HepG2 (cell line): ENCODE data around the gene MCC. TPM values are rescaled to one million over a fixed set of nuclear protein-coding genes. Genes with fewer than 3 reads are reported as not detected.

Source experiments
- ATAC-seq: fragments of 200-7000 bp; cut with Tn5 transposase; 3 replicates; pipeline ENCODE4 v1.9.1; 2020; ENCODE audit warnings: mild to moderate bottlenecking, moderate library complexity
- BruUV-seq: library from RNA; stranded (reverse); fragments of 400-500 nt; replicated peaks from 2 replicates; lab custom pipeline; 2021; lab: Mats Ljungman, UMichigan
- CTCF ChIA-PET: fragments of 300-600 bp; formaldehyde crosslinking; extraction: SDS; loops from one replicate; lab custom pipeline; 2021; ENCODE audit warnings: low total read pairs, inconsistent platforms, low intra/inter-chr PET ratio; lab: Yijun Ruan, JAX
- POLR2A ChIA-PET: fragments of 350-600 bp; sonication (Branson Sonifier 250); formaldehyde crosslinking; loops from one replicate; lab custom pipeline; 2020; ENCODE audit warnings: antibody characterized with exemption, inconsistent platforms; lab: Yijun Ruan, JAX
- DNase-seq: peaks from one replicate; pipeline ENCODE4 v3.0.0-alpha.2; 2015; ENCODE audit warnings: low spot score
- FAIRE-seq: peaks from 3 replicates; lab custom pipeline; 2011; peaks lifted over from hg19 to GRCh38; lab: Jason Lieb, UNC
- H2AFZ ChIP-seq: one replicate; pipeline ENCODE4 v1.6.1; 2011; ENCODE audit warnings: low read length, inconsistent platforms
- H3K27ac ChIP-seq: fragments of 300-600 bp; 3 replicates; pipeline ENCODE4 v1.8.0; 2011; ENCODE audit warnings: mixed run types, mild to moderate bottlenecking, mixed read lengths, low read length, inconsistent platforms; ENCODE audit not compliant: insufficient read depth; ENCODE audit errors: extremely low read length
- H3K27me3 ChIP-seq, 2 experiments: fragments of 200-600 bp in 1 of 2; 2 replicates in 1 of 2; 3 replicates in 1 of 2; pipeline versions ENCODE4 v1.6.0 to v1.8.0; 2011; ENCODE audit warnings: low read length in 2 of 2, mild to moderate bottlenecking in 2 of 2, moderate library complexity in 2 of 2, inconsistent platforms in 1 of 2; ENCODE audit not compliant: insufficient read depth in 2 of 2, control insufficient read depth in 1 of 2
- H3K36me3 ChIP-seq, 2 experiments: fragments of 200-600 bp in 1 of 2; replicated peaks in 1 of 2; 2 replicates in 1 of 2; 3 replicates in 1 of 2; pipeline versions ENCODE4 v1.5.1 to v1.8.0; 2011; ENCODE audit warnings: low read length in 2 of 2, inconsistent platforms in 1 of 2; ENCODE audit not compliant: insufficient read depth in 2 of 2, control insufficient read depth in 1 of 2
- H3K4me1 ChIP-seq: 2 replicates; pipeline ENCODE4 v1.5.1; 2012; ENCODE audit warnings: low read length, inconsistent platforms; ENCODE audit not compliant: insufficient read depth
- H3K4me2 ChIP-seq: 2 replicates; pipeline ENCODE4 v1.6.0; 2011; ENCODE audit warnings: low read depth, low read length, inconsistent platforms
- H3K4me3 ChIP-seq, 3 experiments: fragments of 200-600 bp in 1 of 3; sonication (generic), shearing (Covaris generic) in 1 of 3; replicated peaks in 1 of 3; 2 replicates each; pipeline ENCODE4 v1.5.1; 2011 to 2016; ENCODE audit warnings: low read length in 3 of 3, inconsistent platforms in 2 of 3, low read depth in 2 of 3, mild to moderate bottlenecking in 2 of 3, control low read depth in 1 of 3, mixed read lengths in 1 of 3; ENCODE audit not compliant: insufficient read depth in 1 of 3
- H3K79me2 ChIP-seq: one replicate; pipeline ENCODE4 v1.6.1; 2011; ENCODE audit warnings: low read length, inconsistent platforms; ENCODE audit not compliant: insufficient read depth
- H3K9ac ChIP-seq: 2 replicates; pipeline ENCODE4 v1.6.0; 2011; ENCODE audit warnings: mild to moderate bottlenecking, low read depth, low read length, inconsistent platforms; ENCODE audit not compliant: insufficient read depth
- H3K9me3 ChIP-seq: 2 replicates; pipeline ENCODE4 v1.5.1; 2012; ENCODE audit warnings: mild to moderate bottlenecking, low read length
- H4K20me1 ChIP-seq: 2 replicates; pipeline ENCODE4 v1.6.0; 2011; ENCODE audit warnings: inconsistent platforms, mild to moderate bottlenecking, low read length, moderate library complexity; ENCODE audit not compliant: insufficient read depth
- BCL3 ChIP-seq: sonication (generic); formaldehyde crosslinking; IDR thresholded peaks from 2 replicates; pipeline ENCODE4 v1.5.1; 2020; ENCODE audit warnings: mild to moderate bottlenecking, missing genetic modification reagents, moderate library complexity
- CEBPB ChIP-seq: IDR thresholded peaks from 2 replicates; pipeline ENCODE4 v1.6.1; 2011; ENCODE audit warnings: low read depth, low read length, improper control_type of control experiment, borderline replicate concordance
- DNMT1 ChIP-seq: sonication (generic); formaldehyde crosslinking; IDR thresholded peaks from 2 replicates; pipeline ENCODE4 v1.5.1; 2020; ENCODE audit warnings: mild to moderate bottlenecking, missing genetic modification reagents
- KMT2A ChIP-seq: sonication (generic); formaldehyde crosslinking; IDR thresholded peaks from 2 replicates; pipeline ENCODE4 v1.4.0; 2020; ENCODE audit warnings: missing genetic modification reagents
- MTF1 ChIP-seq: sonication (generic); formaldehyde crosslinking; IDR thresholded peaks from 2 replicates; pipeline ENCODE4 v1.5.0; 2020; ENCODE audit warnings: missing genetic modification reagents
- RORA ChIP-seq: sonication (generic); formaldehyde crosslinking; IDR thresholded peaks from 2 replicates; pipeline ENCODE4 v1.5.0; 2020; ENCODE audit warnings: mild to moderate bottlenecking, missing genetic modification reagents, moderate library complexity
- ZNF264 ChIP-seq: sonication (generic); formaldehyde crosslinking; IDR thresholded peaks from 2 replicates; pipeline ENCODE4 v1.4.0; 2020; ENCODE audit warnings: missing genetic modification reagents
- WGBS: methylation state at CpG from one replicate; pipeline ENCODE4 v1.1.6; 2017; ENCODE audit warnings: low lambda C conversion rate; 5-methylcytosine and 5-hydroxymethylcytosine counted together
- in situ Hi-C: cut with HindIII; loops from 2 replicates; pipeline ENCODE4 v1.10.0; 2017; ENCODE audit warnings: low pct_unique_long_range_greater_than_20kb; ENCODE audit not compliant: extremely low pct_ligation_motif_present
- intact Hi-C: fragments of 100-400 bp; cut with micrococcal nuclease; formaldehyde crosslinking; loops from one replicate; pipeline ENCODE4 v1.10.0; 2022; ENCODE audit not compliant: unreplicated experiment
- polyA plus RNA-seq, 8 experiments: library from polyadenylated mRNA; depleted of rRNA in 3 of 8; stranded (reverse) in 7 of 8; unstranded in 1 of 8; fragments of >200 nt; fragmentation: Illumina TruSeq in 4 of 8; extraction: Trizol in 4 of 8; gene quantifications; 2 replicates each; pipeline versions ENCODE4 v1.2.1 to v1.2.3, GENCODE V29; 2011 to 2016; ENCODE audit warnings: low read depth in 4 of 8, missing spikeins in 1 of 8, mixed read lengths in 1 of 8; ENCODE audit not compliant: insufficient read depth in 1 of 8
- total RNA-seq, 5 experiments: library from RNA; depleted of rRNA; stranded (reverse); fragments of >200 nt; fragmentation: Illumina TruSeq; extraction: Trizol; gene quantifications; 2 replicates each; pipeline ENCODE4 v1.2.3, GENCODE V29; 2016; ENCODE audit warnings: low read depth in 1 of 5
- TF ChIP-seq, protein P1 (sequence below): IDR thresholded peaks from 2 replicates; pipeline ENCODE4 v1.6.1; 2016; ENCODE audit warnings: low read depth
- TF ChIP-seq, protein P2 (sequence below): sonication (generic); formaldehyde crosslinking; IDR thresholded peaks from 2 replicates; pipeline ENCODE4 v1.8.1; 2023; ENCODE audit warnings: missing genetic modification reagents, mild to moderate bottlenecking, borderline replicate concordance

MCC gene
- total and polyA plus RNA-seq, 2 of the 13 experiments (the other 11 are each of a cell fraction or from before 2014, with no cell fraction given): 0.55 to 2.4 TPM

DNA sequence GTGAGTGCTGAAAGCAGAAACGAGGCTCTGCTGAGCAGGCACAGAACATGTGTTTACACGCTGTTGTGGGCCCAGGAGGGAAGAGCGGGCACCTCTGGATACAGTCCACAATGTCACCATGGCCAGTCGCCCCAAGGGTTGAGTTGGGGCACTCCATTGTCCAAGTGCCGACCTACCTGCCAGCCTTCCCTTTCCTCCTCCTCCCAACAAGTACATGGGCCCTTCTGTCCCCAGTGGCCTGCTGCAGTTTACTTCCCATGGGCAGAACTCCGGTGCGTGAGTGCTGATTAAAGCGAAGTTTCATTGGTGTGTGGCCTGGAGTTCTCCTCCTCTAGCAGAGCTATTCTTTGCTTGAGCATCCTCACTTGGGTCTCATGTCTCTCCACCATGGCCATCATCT lies 461.2 kb downstream of the MCC start:
- BruUV-seq: no TSS peak
- CTCF ChIA-PET: no interaction called here
- no peak overlapping the region for H3K27ac ChIP-seq
- no peak for DNase-seq
- TF ChIP-seq, protein P1, sequence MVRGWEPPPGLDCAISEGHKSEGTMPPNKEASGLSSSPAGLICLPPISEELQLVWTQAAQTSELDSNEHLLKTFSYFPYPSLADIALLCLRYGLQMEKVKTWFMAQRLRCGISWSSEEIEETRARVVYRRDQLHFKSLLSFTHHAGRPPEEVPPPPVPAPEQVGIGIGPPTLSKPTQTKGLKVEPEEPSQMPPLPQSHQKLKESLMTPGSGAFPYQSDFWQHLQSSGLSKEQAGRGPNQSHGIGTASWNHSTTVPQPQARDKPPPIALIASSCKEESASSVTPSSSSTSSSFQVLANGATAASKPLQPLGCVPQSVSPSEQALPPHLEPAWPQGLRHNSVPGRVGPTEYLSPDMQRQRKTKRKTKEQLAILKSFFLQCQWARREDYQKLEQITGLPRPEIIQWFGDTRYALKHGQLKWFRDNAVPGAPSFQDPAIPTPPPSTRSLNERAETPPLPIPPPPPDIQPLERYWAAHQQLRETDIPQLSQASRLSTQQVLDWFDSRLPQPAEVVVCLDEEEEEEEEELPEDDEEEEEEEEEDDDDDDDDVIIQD (CRISPR knock-in tag): no peak
- no peak for TF ChIP-seq CEBPB
- TF ChIP-seq KMT2A: no peak
- no peak for TF ChIP-seq BCL3 (CRISPR knock-in tag)
- no peak for TF ChIP-seq RORA (CRISPR knock-in tag)
- no peak for TF ChIP-seq MTF1 (CRISPR knock-in tag)
- TF ChIP-seq DNMT1: no peak
- TF ChIP-seq ZNF264 (CRISPR knock-in tag): no peak
- TF ChIP-seq, protein P2, sequence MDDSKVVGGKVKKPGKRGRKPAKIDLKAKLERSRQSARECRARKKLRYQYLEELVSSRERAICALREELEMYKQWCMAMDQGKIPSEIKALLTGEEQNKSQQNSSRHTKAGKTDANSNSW: no peak
- no peak overlapping the region for H2AFZ ChIP-seq
- H4K20me1 ChIP-seq: no peaks in the 10 kb centered on the region
- H3K36me3 ChIP-seq: peaks cover 3 to 12% of the 10 kb centered on the region in 2 experiments; a peak in 3 of 5 replicates
- FAIRE-seq: no peak
- H3K27me3 ChIP-seq: no peaks in the 10 kb centered on the region
- H3K4me1 ChIP-seq: peaks cover 7% of the 10 kb centered on the region; the same call in 1 of the 2 replicates
- H3K79me2 ChIP-seq: no peaks in the 10 kb centered on the region
- in situ Hi-C loops (loop anchor here (25.0 kb wide), 1 partner anchor 485 kb away; the partner anchor contains the start of gene YTHDC2), intact Hi-C loops (no loop called here)
- H3K9me3 ChIP-seq: no peaks in the 10 kb centered on the region
- H3K9ac ChIP-seq: no peak overlapping the region
- no peak overlapping the region for H3K4me3 ChIP-seq
- ATAC-seq: no peak; the same call in 1 of the 3 replicates
- WGBS: over 99% methylated on average over 7 of the region's 8 CpGs
- POLR2A ChIA-PET: no interaction called here
- H3K4me2 ChIP-seq: no peak overlapping the region
